OCI-LY1 (cell line): ENCODE measurements around the gene SEC14L3.

ENCODE experiments used
- CTCF ChIP-seq: fragments of 200-600 bp; sonication (generic), shearing (Covaris generic); IDR thresholded peaks from 2 replicates; pipeline ENCODE4 v1.5.1; 2017; ENCODE audit warnings: mild to moderate bottlenecking, antibody characterized with exemption, low read length, moderate library complexity, mixed read lengths
- EZH2 ChIP-seq: fragments of 200-600 bp; sonication (generic), shearing (Covaris generic); IDR thresholded peaks from 2 replicates; pipeline ENCODE4 v1.8.0; 2017; ENCODE audit warnings: borderline replicate concordance, mixed run types, mild to moderate bottlenecking, antibody characterized with exemption, low read length, moderate library complexity, mixed read lengths

GRCh38 chr22:30423959-30424533, 47.8 kb downstream of the SEC14L3 start:
- TF ChIP-seq CTCF (no peak), EZH2 (no peak)
